GM12874 (cell line): ENCODE data around the gene CEP55.

ENCODE experiments used
- CTCF ChIP-seq: IDR thresholded peaks from 2 replicates; pipeline ENCODE4 v1.5.1; 2011; ENCODE audit warnings: low read depth, mild to moderate bottlenecking, control low read depth, low read length, moderate library complexity; ENCODE audit not compliant: insufficient read depth

The CEP55 gene

GRCh38 chr10:93495654-93496321 is 624 bp upstream of the CEP55 start:
- TF ChIP-seq CTCF: no peak

DNA sequence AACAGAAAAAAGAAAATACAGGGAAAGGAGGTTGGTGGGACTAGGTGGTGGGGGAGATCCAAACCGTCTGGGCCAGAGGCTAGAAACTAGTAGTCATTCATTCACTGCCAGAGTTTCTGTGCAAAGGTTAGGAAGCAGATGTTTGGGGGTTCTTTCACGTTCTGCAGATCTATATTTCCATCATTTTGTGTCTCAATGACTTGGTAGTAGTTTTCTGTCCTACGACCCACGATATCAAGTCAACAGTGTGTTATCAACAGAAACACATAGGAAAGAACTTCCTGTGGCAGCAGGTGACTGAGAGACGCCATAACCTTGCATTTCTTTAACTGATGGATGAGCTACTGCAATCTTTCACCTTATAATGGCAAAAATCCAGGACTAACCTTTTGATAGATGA is 1.8 kb downstream of the CEP55 start:
- TF ChIP-seq CTCF: no peak

DNA sequence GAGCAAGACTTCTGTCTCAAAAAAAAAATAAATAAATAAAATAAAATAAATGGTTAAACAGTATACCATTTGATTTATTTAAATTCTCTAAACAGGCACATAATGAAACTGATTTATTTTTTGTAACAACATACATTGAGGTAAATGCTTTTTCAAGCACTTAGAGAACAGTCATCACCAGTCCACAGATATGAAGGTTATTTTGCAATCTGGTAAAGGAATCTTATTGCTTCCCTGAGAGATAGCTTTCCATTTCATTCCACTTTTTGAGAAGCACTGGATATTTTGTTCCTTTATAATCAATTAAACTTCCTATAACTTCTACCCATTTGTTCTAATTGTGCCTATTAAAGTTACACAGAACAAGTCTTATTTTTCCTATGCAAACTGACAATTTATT is 5.2 kb downstream of the CEP55 start:
- TF ChIP-seq CTCF: no peak

DNA sequence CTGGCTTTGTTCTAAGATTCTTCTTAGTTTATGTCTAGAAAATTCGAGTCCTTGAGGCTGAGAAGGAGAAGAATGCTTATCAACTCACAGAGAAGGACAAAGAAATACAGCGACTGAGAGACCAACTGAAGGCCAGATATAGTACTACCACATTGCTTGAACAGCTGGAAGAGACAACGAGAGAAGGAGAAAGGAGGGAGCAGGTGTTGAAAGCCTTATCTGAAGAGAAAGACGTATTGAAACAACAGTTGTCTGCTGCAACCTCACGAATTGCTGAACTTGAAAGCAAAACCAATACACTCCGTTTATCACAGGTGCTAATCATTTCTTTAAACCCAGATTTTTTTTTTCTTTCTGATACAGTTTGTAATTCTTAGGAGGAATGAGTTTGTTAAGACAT is 6.7 kb downstream of the CEP55 start:
- TF ChIP-seq CTCF: no peak

- no peak for TF ChIP-seq CTCF
These were observed 8.7 kb downstream of the CEP55 start for GRCh38 chr10:93505075-93505474.

- no peak for TF ChIP-seq CTCF
These were observed 13.4 kb downstream of the CEP55 start for GRCh38 chr10:93509816-93510215.

GRCh38 chr10:93512565-93512964 is 16.2 kb downstream of the CEP55 start:
- TF ChIP-seq CTCF: no peak
